22Rv1 (cell line): ENCODE data around the gene DDX23.
"Not testable (repeated sequence)": the region's sequence is repeated elsewhere in the genome, so short reads cannot be mapped to it uniquely, and the experiment has no call there.

Experiments used
- H3K27ac ChIP-seq: fragments of 450-650 bp; 2 replicates; pipeline ENCODE4 v1.5.1; 2017
- CTCF ChIP-seq: fragments of 450-650 bp; IDR thresholded peaks from 2 replicates; pipeline ENCODE4 v1.5.1; 2017; ENCODE audit warnings: mild to moderate bottlenecking
- ZFX ChIP-seq: fragments of 450-650 bp; IDR thresholded peaks from 2 replicates; pipeline ENCODE4 v1.6.1; 2017; ENCODE audit warnings: antibody characterized with exemption, borderline replicate concordance

The DDX23 gene

GRCh38 chr12:48861111-48861510, 9.1 kb upstream of the DDX23 start:
- TF ChIP-seq CTCF (no peak), ZFX (no peak)
- H3K27ac ChIP-seq, result no peak overlapping the region

DNA sequence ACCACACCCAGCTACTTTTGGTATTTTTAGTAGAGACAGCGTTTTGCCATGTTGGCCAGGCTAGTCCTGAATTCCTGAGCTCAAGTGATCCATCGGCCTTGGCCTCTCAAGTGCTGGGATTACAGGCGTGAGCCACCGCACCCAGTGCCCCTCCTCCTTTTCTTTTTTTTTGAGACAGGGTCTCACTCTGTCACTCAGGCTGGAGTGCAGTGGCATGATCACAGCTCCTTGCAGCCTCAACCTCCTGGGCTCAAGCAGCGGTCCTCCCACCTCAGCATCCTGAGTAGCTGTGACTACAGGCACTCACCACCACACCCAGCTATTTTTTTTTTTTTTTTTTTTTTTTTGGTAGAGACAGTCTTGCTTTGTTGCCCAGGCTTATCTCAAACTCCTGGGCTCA, 8.3 kb upstream of the DDX23 start:
- not testable (repeated sequence) for H3K27ac ChIP-seq

- no peak overlapping the region for H3K27ac ChIP-seq
- TF ChIP-seq ZFX, result no peak
- TF ChIP-seq CTCF, result no peak
Measured at GRCh38 chr12:48859607-48860006, 7.6 kb upstream of the DDX23 start.

- H3K27ac ChIP-seq, result no peak overlapping the region
- TF ChIP-seq CTCF, result no peak
- TF ChIP-seq ZFX, result no peak
Measured at GRCh38 chr12:48858043-48858442, 6.1 kb upstream of the DDX23 start.

- no peak overlapping the region for H3K27ac ChIP-seq
- TF ChIP-seq CTCF (no peak), ZFX (no peak)
Measured at GRCh38 chr12:48857278-48857994, 5.5 kb upstream of the DDX23 start.

- TF ChIP-seq CTCF (no peak), ZFX (no peak)
- H3K27ac ChIP-seq, result no peak overlapping the region
Measured at GRCh38 chr12:48856379-48856778, 4.4 kb upstream of the DDX23 start.

DNA sequence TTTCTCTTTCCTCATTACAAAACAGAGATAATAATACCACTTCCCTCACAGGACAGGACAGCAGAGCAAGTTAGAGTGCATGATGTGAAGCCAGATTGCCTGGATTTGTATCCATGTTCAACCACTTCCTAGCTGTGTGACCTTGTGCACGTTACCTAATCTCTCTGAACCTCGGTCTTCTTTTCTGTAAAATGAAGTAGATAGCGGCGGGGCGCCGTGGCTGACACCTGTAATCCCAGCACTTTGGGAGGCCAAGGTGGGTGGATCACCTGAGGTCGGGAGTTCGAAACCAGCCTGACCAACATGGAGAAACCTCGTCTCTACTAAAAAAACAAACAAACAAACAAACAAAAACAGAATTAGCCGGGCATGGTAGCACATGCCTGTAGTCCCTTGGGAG, 3.0 kb upstream of the DDX23 start:
- H3K27ac ChIP-seq, result not testable (repeated sequence)

- H3K27ac ChIP-seq, result no peak overlapping the region
- no peak for TF ChIP-seq CTCF
- no peak for TF ChIP-seq ZFX
Measured at GRCh38 chr12:48854488-48854887, 2.5 kb upstream of the DDX23 start.
